ENCODE data around the gene SH3RF1.

DNA sequence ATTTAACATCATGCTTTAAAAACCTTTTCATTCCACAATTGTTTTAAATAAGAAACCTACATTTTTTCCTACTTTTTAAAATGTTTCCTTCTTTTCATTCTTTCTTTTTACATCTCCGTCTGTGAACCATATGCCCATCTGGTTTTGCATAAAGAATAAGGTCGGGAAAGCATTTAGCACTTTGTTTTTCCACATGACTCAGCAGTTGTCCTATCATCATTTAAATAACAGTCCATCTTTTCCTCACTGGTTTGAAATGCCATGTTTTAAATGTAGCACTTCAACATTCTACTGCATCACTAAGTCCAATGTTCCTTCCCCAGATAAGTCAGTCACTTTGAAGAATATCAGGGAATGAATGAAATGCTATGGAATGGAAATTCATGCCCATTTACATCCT, 128.4 kb downstream of the SH3RF1 start:
- TF ChIP-seq, protein P1, sequence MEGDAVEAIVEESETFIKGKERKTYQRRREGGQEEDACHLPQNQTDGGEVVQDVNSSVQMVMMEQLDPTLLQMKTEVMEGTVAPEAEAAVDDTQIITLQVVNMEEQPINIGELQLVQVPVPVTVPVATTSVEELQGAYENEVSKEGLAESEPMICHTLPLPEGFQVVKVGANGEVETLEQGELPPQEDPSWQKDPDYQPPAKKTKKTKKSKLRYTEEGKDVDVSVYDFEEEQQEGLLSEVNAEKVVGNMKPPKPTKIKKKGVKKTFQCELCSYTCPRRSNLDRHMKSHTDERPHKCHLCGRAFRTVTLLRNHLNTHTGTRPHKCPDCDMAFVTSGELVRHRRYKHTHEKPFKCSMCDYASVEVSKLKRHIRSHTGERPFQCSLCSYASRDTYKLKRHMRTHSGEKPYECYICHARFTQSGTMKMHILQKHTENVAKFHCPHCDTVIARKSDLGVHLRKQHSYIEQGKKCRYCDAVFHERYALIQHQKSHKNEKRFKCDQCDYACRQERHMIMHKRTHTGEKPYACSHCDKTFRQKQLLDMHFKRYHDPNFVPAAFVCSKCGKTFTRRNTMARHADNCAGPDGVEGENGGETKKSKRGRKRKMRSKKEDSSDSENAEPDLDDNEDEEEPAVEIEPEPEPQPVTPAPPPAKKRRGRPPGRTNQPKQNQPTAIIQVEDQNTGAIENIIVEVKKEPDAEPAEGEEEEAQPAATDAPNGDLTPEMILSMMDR (IDR thresholded peaks at IDR 0.05): no peak
- TF ChIP-seq EZH2phosphoT487 (IDR thresholded peaks at IDR 0.05): no peak
- no peak for TF ChIP-seq EZH2 (IDR thresholded peaks at IDR 0.05)

Data from neural progenitor cell (in vitro differentiated cells).